HS-27A (cell line): ENCODE data around the gene C10orf105.

Source experiments
- DNase-seq: peaks from one replicate; pipeline ENCODE4 v3.0.0-alpha.2; 2012; ENCODE audit warnings: low read depth, missing footprints

C10orf105 gene

GRCh38 chr10:71697938-71698709, 21.5 kb downstream of the C10orf105 start:
- no peak for DNase-seq

- DNase-seq, result no peak
Observed at GRCh38 chr10:71696628-71697326, 22.8 kb downstream of the C10orf105 start.

GRCh38 chr10:71695502-71696476, 23.8 kb downstream of the C10orf105 start:
- DNase-seq, result no peak

- no peak for DNase-seq
Observed at GRCh38 chr10:71694567-71694968, 25.0 kb downstream of the C10orf105 start.

- no peak for DNase-seq
Observed at GRCh38 chr10:71694039-71694501, 25.5 kb downstream of the C10orf105 start.

GRCh38 chr10:71693377-71693776, 26.2 kb downstream of the C10orf105 start:
- no peak for DNase-seq

- DNase-seq, result no peak
Observed at GRCh38 chr10:71692598-71693306, 26.8 kb downstream of the C10orf105 start.

- no peak for DNase-seq
Observed at GRCh38 chr10:71691405-71691804, 28.2 kb downstream of the C10orf105 start.

- DNase-seq, result no peak
Observed at GRCh38 chr10:71690094-71690720, 29.4 kb downstream of the C10orf105 start.

- no peak for DNase-seq
Observed at GRCh38 chr10:71688256-71688655, 31.3 kb downstream of the C10orf105 start.

- DNase-seq, result no peak
Observed at GRCh38 chr10:71687480-71687879, 32.1 kb downstream of the C10orf105 start.

- no peak for DNase-seq
Observed at GRCh38 chr10:71687077-71687476, 32.5 kb downstream of the C10orf105 start.

GRCh38 chr10:71685554-71686232, 33.9 kb downstream of the C10orf105 start:
- DNase-seq, result no peak

- DNase-seq, result no peak
Observed at GRCh38 chr10:71684356-71685173, 35.0 kb downstream of the C10orf105 start.

GRCh38 chr10:71683301-71683700, 36.3 kb downstream of the C10orf105 start:
- no peak for DNase-seq

- no peak for DNase-seq
Observed at GRCh38 chr10:71681977-71682376, 37.6 kb downstream of the C10orf105 start.

GRCh38 chr10:71679425-71679824, 40.2 kb downstream of the C10orf105 start:
- no peak for DNase-seq

GRCh38 chr10:71678057-71678805, 41.3 kb downstream of the C10orf105 start:
- DNase-seq, result no peak

GRCh38 chr10:71677261-71677660, 42.3 kb downstream of the C10orf105 start:
- DNase-seq, result no peak
